Measurements from ENCODE around the gene DEGS1. TPM values are rescaled to one million over a fixed set of nuclear protein-coding genes. Genes with fewer than 3 reads are reported as not detected.

DEGS1 gene
- total RNA-seq, 1 experiment from 2014 or later: 71.3 TPM

DNA sequence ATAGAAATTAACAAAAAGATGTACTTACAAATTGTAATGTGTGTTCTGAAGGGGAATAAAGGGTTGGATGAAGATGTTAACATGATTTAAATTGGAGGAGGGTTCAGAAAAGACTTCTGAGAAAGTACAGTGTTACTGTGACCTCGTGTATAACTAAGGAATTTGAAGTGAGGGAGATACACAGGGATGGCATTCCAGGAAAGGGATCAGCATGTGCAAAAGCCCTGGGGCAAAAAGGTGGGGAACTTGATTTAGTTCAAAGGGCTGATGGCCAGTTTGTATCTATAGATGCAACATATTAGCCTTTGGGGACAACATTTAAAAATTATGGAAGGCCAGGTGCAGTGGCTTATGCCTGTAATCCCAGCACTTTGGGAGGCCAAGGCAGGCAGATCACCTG lies 33.3 kb upstream of the DEGS1 start:
- no peak overlapping the region for H3K4me2 ChIP-seq (ENCODE audit: low read length)
- H4K20me1 ChIP-seq (ENCODE audit: low read length): no peaks in the 10 kb centered on the region
- no peaks in the 10 kb centered on the region for H3F3A ChIP-seq (ENCODE audit: low read length, unreplicated experiment)
- H3K9me3 ChIP-seq (ENCODE audit: low read length): no peaks in the 10 kb centered on the region
- no peaks in the 10 kb centered on the region for H3K4me1 ChIP-seq (ENCODE audit: insufficient read depth, low read length)
- ChIA-PET CTCF (interaction anchor here (0.7 kb wide), 1 partner anchor 276 kb away, joined by 3 read pairs; no protein-coding TSS in a partner anchor), POLR2A (ENCODE audit: unreplicated experiment) (no interaction called here)
- peaks cover 5% of the 10 kb centered on the region; the same call in 1 of the 2 replicates for H3K79me2 ChIP-seq (ENCODE audit: low read length)
- H3K4me3 ChIP-seq (ENCODE audit: low read length): no peak overlapping the region
- intact Hi-C loops (cut with micrococcal nuclease): no loop called here
- no peak for TF ChIP-seq EZH2 (IDR thresholded peaks at IDR 0.05; ENCODE audit: low read length, unreplicated experiment)
- no peak for TF ChIP-seq EZH2phosphoT487 (IDR thresholded peaks at IDR 0.05; ENCODE audit: borderline replicate concordance, low read length)
- TF ChIP-seq, protein P1, sequence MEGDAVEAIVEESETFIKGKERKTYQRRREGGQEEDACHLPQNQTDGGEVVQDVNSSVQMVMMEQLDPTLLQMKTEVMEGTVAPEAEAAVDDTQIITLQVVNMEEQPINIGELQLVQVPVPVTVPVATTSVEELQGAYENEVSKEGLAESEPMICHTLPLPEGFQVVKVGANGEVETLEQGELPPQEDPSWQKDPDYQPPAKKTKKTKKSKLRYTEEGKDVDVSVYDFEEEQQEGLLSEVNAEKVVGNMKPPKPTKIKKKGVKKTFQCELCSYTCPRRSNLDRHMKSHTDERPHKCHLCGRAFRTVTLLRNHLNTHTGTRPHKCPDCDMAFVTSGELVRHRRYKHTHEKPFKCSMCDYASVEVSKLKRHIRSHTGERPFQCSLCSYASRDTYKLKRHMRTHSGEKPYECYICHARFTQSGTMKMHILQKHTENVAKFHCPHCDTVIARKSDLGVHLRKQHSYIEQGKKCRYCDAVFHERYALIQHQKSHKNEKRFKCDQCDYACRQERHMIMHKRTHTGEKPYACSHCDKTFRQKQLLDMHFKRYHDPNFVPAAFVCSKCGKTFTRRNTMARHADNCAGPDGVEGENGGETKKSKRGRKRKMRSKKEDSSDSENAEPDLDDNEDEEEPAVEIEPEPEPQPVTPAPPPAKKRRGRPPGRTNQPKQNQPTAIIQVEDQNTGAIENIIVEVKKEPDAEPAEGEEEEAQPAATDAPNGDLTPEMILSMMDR (conservative IDR thresholded peaks at IDR 0.05; ENCODE audit: low read depth, low read length): no peak
- no TSS peak for BruUV-seq (replicated peaks)
- no peaks in the 10 kb centered on the region for H3K9me2 ChIP-seq (replicated peaks; ENCODE audit: low read length)
- H3K36me3 ChIP-seq (ENCODE audit: low read depth, low read length): peaks cover 20% of the 10 kb centered on the region; the same call in 1 of the 2 replicates
- H2AFZ ChIP-seq (ENCODE audit: low read length): no peak overlapping the region
- no peak overlapping the region for H3K9ac ChIP-seq (ENCODE audit: low read length)
- H3K27me3 ChIP-seq (ENCODE audit: low read length): no peaks in the 10 kb centered on the region
- ATAC-seq (peak; percentile 33; the same call in 1 of the 2 replicates), DNase-seq (peak; percentile 34)
- H3K27ac ChIP-seq (ENCODE audit: low read length): no peak overlapping the region

DNA sequence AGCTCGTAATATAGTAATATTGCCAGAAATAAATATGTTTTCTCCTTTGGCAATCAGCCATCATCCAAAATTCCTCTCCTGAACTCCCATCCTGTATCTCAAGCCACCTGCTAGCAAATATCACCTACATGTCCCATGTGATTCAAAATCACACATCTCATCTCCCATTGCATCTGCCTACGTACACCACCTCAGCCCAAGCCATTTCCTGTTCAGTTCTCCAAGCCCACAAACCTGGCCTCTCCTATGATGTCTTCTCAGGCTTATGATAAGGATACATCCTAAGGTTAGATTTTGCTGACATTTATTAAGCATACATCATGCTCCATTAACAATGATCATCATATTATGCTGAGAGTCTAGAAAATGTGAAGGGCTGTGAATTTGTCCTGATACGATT lies 31.9 kb upstream of the DEGS1 start:
- no peak overlapping the region for H3K4me3 ChIP-seq (ENCODE audit: low read length)
- TF ChIP-seq EZH2 (IDR thresholded peaks at IDR 0.05; ENCODE audit: low read length, unreplicated experiment) (no peak), EZH2phosphoT487 (IDR thresholded peaks at IDR 0.05; ENCODE audit: borderline replicate concordance, low read length) (no peak)
- TF ChIP-seq, protein P1 (conservative IDR thresholded peaks at IDR 0.05; ENCODE audit: low read depth, low read length): no peak
- H3K36me3 ChIP-seq (ENCODE audit: low read depth, low read length): peaks cover 22% of the 10 kb centered on the region
- no TSS peak for BruUV-seq (replicated peaks)
- ChIA-PET POLR2A (ENCODE audit: unreplicated experiment) (interaction anchor here (0.6 kb wide), 1 partner anchor 126 kb away, joined by 3 read pairs; no protein-coding TSS in a partner anchor), CTCF (no interaction called here)
- no peak overlapping the region for H3K4me2 ChIP-seq (ENCODE audit: low read length)
- no peak overlapping the region for H3K9ac ChIP-seq (ENCODE audit: low read length)
- ATAC-seq (no peak), DNase-seq (no peak)
- H3K27ac ChIP-seq (ENCODE audit: low read length): no peak overlapping the region
- H3K4me1 ChIP-seq (ENCODE audit: insufficient read depth, low read length): no peaks in the 10 kb centered on the region
- no peak overlapping the region for H2AFZ ChIP-seq (ENCODE audit: low read length)
- H3K9me2 ChIP-seq (replicated peaks; ENCODE audit: low read length): no peaks in the 10 kb centered on the region
- no peaks in the 10 kb centered on the region for H3F3A ChIP-seq (ENCODE audit: low read length, unreplicated experiment)
- no peaks in the 10 kb centered on the region for H4K20me1 ChIP-seq (ENCODE audit: low read length)
- H3K27me3 ChIP-seq (ENCODE audit: low read length): no peaks in the 10 kb centered on the region
- intact Hi-C loops (cut with micrococcal nuclease): no loop called here
- peaks cover 5% of the 10 kb centered on the region; the same call in 1 of the 2 replicates for H3K79me2 ChIP-seq (ENCODE audit: low read length)
- no peaks in the 10 kb centered on the region for H3K9me3 ChIP-seq (ENCODE audit: low read length)

DNA sequence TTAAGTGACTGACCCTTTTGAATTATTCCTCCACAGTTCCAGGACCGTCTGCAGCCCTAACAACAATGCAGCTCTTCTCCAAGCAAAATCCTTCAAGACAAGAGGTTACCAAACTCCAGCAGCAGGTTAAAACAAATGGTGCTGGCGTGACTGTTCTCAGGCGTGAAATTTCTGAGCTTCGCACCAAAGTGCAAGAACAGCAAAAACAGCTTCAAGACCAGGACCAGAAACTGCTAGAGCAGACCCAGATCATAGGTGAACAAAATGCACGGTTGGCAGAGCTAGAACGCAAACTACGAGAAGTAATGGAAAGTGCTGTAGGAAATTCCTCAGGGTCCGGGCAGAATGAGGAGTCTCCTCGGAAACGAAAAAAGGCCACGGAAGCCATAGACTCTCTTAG lies 25.7 kb upstream of the DEGS1 start:
- Histone ChIP-seq H3K4me1 (ENCODE audit: insufficient read depth, low read length) (no peaks in the 10 kb centered on the region), H3K27ac (ENCODE audit: low read length) (no peak overlapping the region), H3K9ac (ENCODE audit: low read length) (no peak overlapping the region), H3F3A (ENCODE audit: low read length, unreplicated experiment) (no peaks in the 10 kb centered on the region), H3K9me2 (replicated peaks; ENCODE audit: low read length) (no peaks in the 10 kb centered on the region), H3K79me2 (ENCODE audit: low read length) (no peaks in the 10 kb centered on the region), H2AFZ (ENCODE audit: low read length) (no peak overlapping the region), H4K20me1 (ENCODE audit: low read length) (no peaks in the 10 kb centered on the region), H3K27me3 (ENCODE audit: low read length) (no peaks in the 10 kb centered on the region), H3K36me3 (ENCODE audit: low read depth, low read length) (peaks cover 61% of the 10 kb centered on the region), H3K4me3 (ENCODE audit: low read length) (no peak overlapping the region), H3K9me3 (ENCODE audit: low read length) (no peaks in the 10 kb centered on the region), H3K4me2 (ENCODE audit: low read length) (no peak overlapping the region)
- ATAC-seq (no peak), DNase-seq (no peak)
- ChIA-PET POLR2A (ENCODE audit: unreplicated experiment) (no interaction called here), CTCF (interaction anchor here (0.7 kb wide), 1 partner anchor 150 kb away, joined by 3 read pairs; no protein-coding TSS in a partner anchor)
- intact Hi-C loops (cut with micrococcal nuclease): no loop called here
- TF ChIP-seq, protein P1 (conservative IDR thresholded peaks at IDR 0.05; ENCODE audit: low read depth, low read length): no peak
- TF ChIP-seq EZH2phosphoT487 (IDR thresholded peaks at IDR 0.05; ENCODE audit: borderline replicate concordance, low read length) (no peak), EZH2 (IDR thresholded peaks at IDR 0.05; ENCODE audit: low read length, unreplicated experiment) (no peak)
- BruUV-seq (replicated peaks): no TSS peak

All from PC-3 (cell line).